MCF 10A (cell line): ENCODE measurements around the gene LMNA. TPM values are rescaled to one million over a fixed set of nuclear protein-coding genes. Genes with fewer than 3 reads are reported as not detected.

Experiments used
- BruUV-seq: library from RNA; stranded (reverse); fragments of 400-500 nt; replicated peaks from 2 replicates; lab custom pipeline; 2021; lab: Mats Ljungman, UMichigan
- CTCF ChIA-PET: fragments of 300-600 bp; sonication (Branson Sonifier 250); formaldehyde crosslinking; extraction: SDS; loops from one replicate; lab custom pipeline; 2021; ENCODE audit warnings: antibody characterized with exemption, inconsistent platforms; lab: Yijun Ruan, JAX
- POLR2A ChIA-PET: fragments of 300-600, 350-650 bp; sonication (Branson Sonifier 250); formaldehyde crosslinking; extraction: SDS; loops from one replicate; lab custom pipeline; 2020; ENCODE audit warnings: antibody characterized with exemption, inconsistent platforms; lab: Yijun Ruan, JAX
- DNase-seq: peaks from one replicate; pipeline ENCODE4 v3.0.0-alpha.2; 2018; ENCODE audit not compliant: unreplicated experiment
- H3K27ac Mint-ChIP-seq: one replicate; pipeline ENCODE4 v1.8.0; 2022; ENCODE audit warnings: mild to moderate bottlenecking, low read depth, mixed read lengths; ENCODE audit not compliant: unreplicated experiment
- H3K27me3 Mint-ChIP-seq: one replicate; pipeline ENCODE4 v1.8.0; 2022; ENCODE audit warnings: mixed read lengths; ENCODE audit not compliant: insufficient read depth, unreplicated experiment
- H3K36me3 Mint-ChIP-seq: one replicate; pipeline ENCODE4 v1.8.0; 2022; ENCODE audit warnings: mild to moderate bottlenecking, moderate library complexity, mixed read lengths; ENCODE audit not compliant: insufficient read depth, unreplicated experiment
- H3K4me1 Mint-ChIP-seq: one replicate; pipeline ENCODE4 v1.8.0; 2022; ENCODE audit warnings: mixed read lengths; ENCODE audit not compliant: insufficient read depth, unreplicated experiment
- H3K4me3 Mint-ChIP-seq: one replicate; pipeline ENCODE4 v1.8.0; 2022; ENCODE audit warnings: mild to moderate bottlenecking, moderate library complexity, mixed read lengths; ENCODE audit not compliant: unreplicated experiment
- H3K9me3 Mint-ChIP-seq: one replicate; pipeline ENCODE4 v1.8.0; 2022; ENCODE audit warnings: mixed read lengths; ENCODE audit not compliant: unreplicated experiment
- CTCF ChIP-seq: fragments of 200-600 bp; IDR thresholded peaks from one replicate; pipeline ENCODE4 v1.8.0; 2022; ENCODE audit warnings: antibody characterized with exemption, mild to moderate bottlenecking; ENCODE audit not compliant: unreplicated experiment
- intact Hi-C: fragments of 100-400 bp; cut with micrococcal nuclease; formaldehyde crosslinking; loops from 2 replicates; pipeline ENCODE4 v1.14.1; 2022
- total RNA-seq: library from RNA; stranded (reverse); gene quantifications from 2 replicates; pipeline ENCODE4 v1.2.3, GENCODE V29; 2022

LMNA gene
- total RNA-seq, 1 experiment from 2014 or later = 716 TPM

GRCh38 chr1:156112276-156113137 is 2.0 kb upstream of the LMNA start:
- H3K4me3 Mint-ChIP-seq = no peak overlapping the region
- BruUV-seq = no TSS peak
- peaks cover 47% of the 10 kb centered on the region for H3K4me1 Mint-ChIP-seq

GRCh38 chr1:156113282-156113950 is 1.1 kb upstream of the LMNA start:
- DNase-seq = no peak
- Mint-ChIP-seq H3K27ac (peak overlapping the region; percentile 97), H3K4me3 (peak overlapping the region; percentile 79), H3K9me3 (no peaks in the 10 kb centered on the region), H3K4me1 (peaks cover 49% of the 10 kb centered on the region), H3K36me3 (peaks cover 8% of the 10 kb centered on the region), H3K27me3 (no peaks in the 10 kb centered on the region)
- ChIA-PET POLR2A (interaction anchor here (0.6 to 25.7 kb wide), 11 partner anchors 14 to 1158 kb away, joined by 3 to 960 read pairs (median 4); partner anchors contain the start of genes KHDC4, PBXIP1, PMF1 and SLC25A44), CTCF (interaction anchor here (0.6 to 46.2 kb wide), 9 partner anchors 9 to 840 kb away, joined by 3 to 1892 read pairs (median 4); partner anchors contain the start of genes CLK2 and MEX3A)
- no peak for TF ChIP-seq CTCF
- intact Hi-C loops = no loop called here
- BruUV-seq = no TSS peak

More at GRCh38 chr1:156112276-156113137, 2.0 kb upstream of the LMNA start:
- no peak for TF ChIP-seq CTCF
- DNase-seq = no peak
- ChIA-PET CTCF (interaction anchor here (0.6 to 46.2 kb wide), 5 partner anchors 10 to 233 kb away, joined by 3 to 1892 read pairs (median 6); partner anchors contain the start of gene MEX3A), POLR2A (interaction anchor here (0.6 to 25.7 kb wide), 7 partner anchors 15 to 1157 kb away, joined by 3 to 960 read pairs (median 6); partner anchors contain the start of genes ARHGEF2, KHDC4, PBXIP1 and PMF1)
- intact Hi-C loops = no loop called here
- H3K27ac Mint-ChIP-seq = peak overlapping the region; percentile 32
- H3K36me3 Mint-ChIP-seq = no peaks in the 10 kb centered on the region
- H3K27me3 Mint-ChIP-seq = no peaks in the 10 kb centered on the region
- no peaks in the 10 kb centered on the region for H3K9me3 Mint-ChIP-seq

- intact Hi-C loops = loop anchor here (1.0 kb wide), 3 partner anchors 8 to 15 kb away; no protein-coding TSS in a partner anchor
- TF ChIP-seq CTCF = no peak
- DNase-seq = no peak
- BruUV-seq = TSS peak; percentile 59
- H3K4me1 Mint-ChIP-seq = peaks cover 48% of the 10 kb centered on the region
- POLR2A ChIA-PET = interaction anchor here (0.8 to 25.7 kb wide), 8 partner anchors 12 to 182 kb away, joined by 3 to 960 read pairs (median 10); partner anchors contain the start of genes KHDC4, PMF1 and SMG5
- H3K27me3 Mint-ChIP-seq = no peaks in the 10 kb centered on the region
- H3K27ac Mint-ChIP-seq = peak overlapping the region; percentile 97
- CTCF ChIA-PET = interaction anchor here (0.7 to 46.2 kb wide), 4 partner anchors 8 to 63 kb away, joined by 3 to 1892 read pairs (median 130); partner anchors contain the start of gene MEX3A
- H3K9me3 Mint-ChIP-seq = no peaks in the 10 kb centered on the region
- H3K4me3 Mint-ChIP-seq = peak overlapping the region; percentile 79
- peaks cover 23% of the 10 kb centered on the region for H3K36me3 Mint-ChIP-seq
Observed at GRCh38 chr1:156114919-156115513, 505 bp downstream of the LMNA start.
